ENCODE measurements around the gene SND1. TPM values are rescaled to one million over a fixed set of nuclear protein-coding genes. Genes with fewer than 3 reads are reported as not detected.

The SND1 gene
- total RNA-seq, 1 experiment from 2014 or later = 218 TPM

- Mint-ChIP-seq H3K27ac (no peak overlapping the region; a peak in 1 of 7 replicates), H3K4me1 (peaks cover 22 to 27% of the 10 kb centered on the region in 2 experiments), H3K27me3 (ENCODE audit: low read depth) (no peaks in the 10 kb centered on the region), H3K36me3 (ENCODE audit: insufficient read depth in 1 of 3, low read depth in 3 of 3) (peaks cover 1 to 5% (median 1%) of the 10 kb centered on the region in 3 experiments; a peak in 4 of 7 replicates), H3K4me3 (no peak overlapping the region), H3K9me3 (no peaks in the 10 kb centered on the region)
- Histone ChIP-seq H3T11ph (ENCODE audit: low read length) (no peak overlapping the region), H3K23me2 (ENCODE audit: insufficient read length, low read depth, low read length, poor library complexity, severe bottlenecking) (no peaks in the 10 kb centered on the region), H3K4me2 (ENCODE audit: insufficient read depth, insufficient read length, low read length) (no peak overlapping the region), H3K9ac (ENCODE audit: extremely low read depth, insufficient read length, low read length) (no peak overlapping the region), H3K27ac (ENCODE audit: insufficient read length, low read depth, low read length) (no peak overlapping the region), H2AK5ac (ENCODE audit: insufficient read length, low read length) (no peak overlapping the region), H3K79me1 (ENCODE audit: insufficient read depth, low read depth, low read length, poor library complexity, severe bottlenecking) (peaks cover 4% of the 10 kb centered on the region), H3K4me1 (ENCODE audit: insufficient read depth, low read length) (peaks cover 2% of the 10 kb centered on the region; the same call in 1 of the 2 replicates), H2BK20ac (ENCODE audit: low read depth, low read length, poor library complexity, severe bottlenecking) (no peak overlapping the region), H3K27me3 (ENCODE audit: insufficient read depth, low read length) (no peaks in the 10 kb centered on the region), H3K18ac (ENCODE audit: insufficient read length, low read depth, low read length) (no peak overlapping the region), H3K79me2 (ENCODE audit: insufficient read depth, low read length) (no peaks in the 10 kb centered on the region; the same call in 1 of the 2 replicates), H2AFZ (ENCODE audit: low read length) (no peak overlapping the region), H2BK5ac (ENCODE audit: insufficient read length, low read length) (no peak overlapping the region), H2BK120ac (ENCODE audit: low read depth, low read length, poor library complexity, severe bottlenecking) (no peak overlapping the region), H2BK15ac (ENCODE audit: low read depth, low read length) (no peak overlapping the region), H3K9me3 (ENCODE audit: control insufficient read depth, low read depth, low read length) (no peaks in the 10 kb centered on the region), H3K14ac (ENCODE audit: insufficient read depth, low read length) (no peak overlapping the region), H4K20me1 (ENCODE audit: control insufficient read depth, insufficient read depth, insufficient read length) (no peaks in the 10 kb centered on the region), H3K56ac (ENCODE audit: insufficient read length, low read depth, low read length) (no peak overlapping the region), H3K23ac (ENCODE audit: insufficient read length, low read depth, low read length) (no peak overlapping the region), H2BK12ac (ENCODE audit: insufficient read length, low read depth, low read length) (no peak overlapping the region), H3K4ac (ENCODE audit: low read depth, low read length) (no peak overlapping the region), H4K91ac (ENCODE audit: insufficient read length, low read depth, low read length) (no peak overlapping the region), H4K8ac (replicated peaks; ENCODE audit: insufficient read length, low read depth, low read length) (no peak overlapping the region), H4K5ac (ENCODE audit: insufficient read length, low read depth, low read length) (no peak overlapping the region)
- DNase-seq = no peak
- WGBS (ENCODE audit: extremely low coverage, insufficient read length, low lambda C conversion rate) = no CpG with 5 or more reads among the region's 5 CpGs
- TF ChIP-seq CTCF (conservative IDR thresholded peaks at IDR 0.05) = no peak
Measured at GRCh38 chr7:127771707-127772106, 119.7 kb downstream of the SND1 start.

All from H9 (cell line).